Fibroblast of lung (primary cell): ENCODE data around the gene TTC3. TPM values are rescaled to one million over a fixed set of nuclear protein-coding genes. Genes with fewer than 3 reads are reported as not detected.

Source experiments
- DNase-seq, 2 donors: peaks; one replicate each; pipeline versions ENCODE4 v3.0.0 to v3.0.0-alpha.2; 2010; ENCODE audit warnings: low read depth in 2 of 2
- H2AFZ ChIP-seq: 2 replicates; pipeline ENCODE4 v1.5.1; 2012; ENCODE audit warnings: low read length, control low read depth, inconsistent platforms
- H3K27ac ChIP-seq: 2 replicates; pipeline ENCODE4 v1.5.1; 2011; ENCODE audit warnings: low read length, control low read depth; ENCODE audit not compliant: insufficient read depth
- H3K27me3 ChIP-seq: 2 replicates; pipeline ENCODE4 v1.5.1; 2011; ENCODE audit warnings: mild to moderate bottlenecking, low read length; ENCODE audit not compliant: control insufficient read depth, insufficient read depth
- H3K36me3 ChIP-seq: 2 replicates; pipeline ENCODE4 v1.5.1; 2011; ENCODE audit warnings: low read length; ENCODE audit not compliant: control insufficient read depth, insufficient read depth
- H3K4me1 ChIP-seq: 2 replicates; pipeline ENCODE4 v1.5.1; 2011; ENCODE audit warnings: low read length; ENCODE audit not compliant: control insufficient read depth, insufficient read depth; ENCODE audit errors: extremely low read depth
- H3K4me2 ChIP-seq: 2 replicates; pipeline ENCODE4 v1.5.1; 2011; ENCODE audit warnings: low read length, control low read depth; ENCODE audit not compliant: insufficient read depth; ENCODE audit errors: extremely low read depth
- H3K4me3 ChIP-seq, 4 experiments: fragments of 200-600 bp in 1 of 4; sonication (generic) in 1 of 4; replicated peaks in 1 of 4; 2 replicates each; pipeline ENCODE4 v1.5.1; 2011 to 2016; ENCODE audit warnings: low read length in 4 of 4, low read depth in 3 of 4, mild to moderate bottlenecking in 3 of 4, control low read depth in 2 of 4, inconsistent platforms in 1 of 4, mixed read lengths in 1 of 4; ENCODE audit not compliant: insufficient read depth in 1 of 4; ENCODE audit errors: control extremely low read depth in 1 of 4
- H3K79me2 ChIP-seq: 2 replicates; pipeline ENCODE4 v1.5.1; 2012; ENCODE audit warnings: mild to moderate bottlenecking, low read length, inconsistent platforms; ENCODE audit not compliant: control insufficient read depth, insufficient read depth
- H3K9ac ChIP-seq: 2 replicates; pipeline ENCODE4 v1.5.1; 2011; ENCODE audit warnings: mild to moderate bottlenecking, low read length, control low read depth; ENCODE audit not compliant: insufficient read depth
- H3K9me3 ChIP-seq: 2 replicates; pipeline ENCODE4 v1.5.1; 2012; ENCODE audit warnings: low read depth, low read length; ENCODE audit not compliant: control insufficient read depth, insufficient read depth
- H4K20me1 ChIP-seq: 2 replicates; pipeline ENCODE4 v1.5.1; 2011; ENCODE audit warnings: low read length; ENCODE audit not compliant: control insufficient read depth, insufficient read depth; ENCODE audit errors: extremely low read depth
- EZH2 ChIP-seq: IDR thresholded peaks from 2 replicates; pipeline ENCODE4 v1.5.1; 2012; ENCODE audit warnings: low read length, control low read depth, mild to moderate bottlenecking; ENCODE audit errors: missing control alignments
- polyA plus RNA-seq, 2 donors: library from polyadenylated mRNA; depleted of rRNA in 1 of 2; stranded (reverse) in 1 of 2; unstranded in 1 of 2; fragments of >200 nt; gene quantifications; 2 replicates each; pipeline ENCODE4 v1.2.1, GENCODE V29; 2011 to 2012; ENCODE audit warnings: missing spikeins in 1 of 2
- total RNA-seq: library from RNA; depleted of rRNA; stranded (reverse); fragments of >200 nt; gene quantifications from 2 replicates; pipeline ENCODE4 v1.2.1, GENCODE V29; 2014
- TF ChIP-seq, protein P1 (sequence below), 2 donors: IDR thresholded peaks in 1 of 2; conservative IDR thresholded peaks in 1 of 2; 1 replicate in 1 of 2; 2 replicates in 1 of 2; pipeline ENCODE4 v1.5.1; 2011 to 2012; ENCODE audit warnings: low read length in 2 of 2, control low read depth in 1 of 2, inconsistent platforms in 1 of 2, low read depth in 1 of 2, mild to moderate bottlenecking in 1 of 2

Gene TTC3
- total and polyA plus RNA-seq, 2 donors (not counting 1 experiment from before 2014, with no cell fraction given), result 121 to 224 TPM

- Histone ChIP-seq H4K20me1 (no peaks in the 10 kb centered on the region), H3K27me3 (no peaks in the 10 kb centered on the region), H3K4me3 (no peak overlapping the region), H3K27ac (no peak overlapping the region), H3K36me3 (no peaks in the 10 kb centered on the region), H3K9ac (no peak overlapping the region), H2AFZ (no peak overlapping the region), H3K4me1 (no peaks in the 10 kb centered on the region), H3K4me2 (no peak overlapping the region), H3K79me2 (peaks cover 63% of the 10 kb centered on the region), H3K9me3 (no peaks in the 10 kb centered on the region)
- TF ChIP-seq, protein P1, sequence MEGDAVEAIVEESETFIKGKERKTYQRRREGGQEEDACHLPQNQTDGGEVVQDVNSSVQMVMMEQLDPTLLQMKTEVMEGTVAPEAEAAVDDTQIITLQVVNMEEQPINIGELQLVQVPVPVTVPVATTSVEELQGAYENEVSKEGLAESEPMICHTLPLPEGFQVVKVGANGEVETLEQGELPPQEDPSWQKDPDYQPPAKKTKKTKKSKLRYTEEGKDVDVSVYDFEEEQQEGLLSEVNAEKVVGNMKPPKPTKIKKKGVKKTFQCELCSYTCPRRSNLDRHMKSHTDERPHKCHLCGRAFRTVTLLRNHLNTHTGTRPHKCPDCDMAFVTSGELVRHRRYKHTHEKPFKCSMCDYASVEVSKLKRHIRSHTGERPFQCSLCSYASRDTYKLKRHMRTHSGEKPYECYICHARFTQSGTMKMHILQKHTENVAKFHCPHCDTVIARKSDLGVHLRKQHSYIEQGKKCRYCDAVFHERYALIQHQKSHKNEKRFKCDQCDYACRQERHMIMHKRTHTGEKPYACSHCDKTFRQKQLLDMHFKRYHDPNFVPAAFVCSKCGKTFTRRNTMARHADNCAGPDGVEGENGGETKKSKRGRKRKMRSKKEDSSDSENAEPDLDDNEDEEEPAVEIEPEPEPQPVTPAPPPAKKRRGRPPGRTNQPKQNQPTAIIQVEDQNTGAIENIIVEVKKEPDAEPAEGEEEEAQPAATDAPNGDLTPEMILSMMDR (conservative IDR thresholded peaks at IDR 0.05 in 1 of 2, IDR thresholded peaks at IDR 0.05 in 1 of 2; ENCODE audit: low read depth in 1 of 2, low read length in 2 of 2), result no peak
- no peak for TF ChIP-seq EZH2
- DNase-seq, result no peak
These were observed 175.2 kb downstream of the TTC3 start for GRCh38 chr21:37248298-37248697.

GRCh38 chr21:37249112-37249904, 176.3 kb downstream of the TTC3 start:
- Histone ChIP-seq H3K4me2 (no peak overlapping the region), H3K27ac (no peak overlapping the region), H2AFZ (no peak overlapping the region), H3K4me3 (no peak overlapping the region), H3K9me3 (no peaks in the 10 kb centered on the region), H3K9ac (no peak overlapping the region), H3K79me2 (peaks cover 59% of the 10 kb centered on the region), H3K27me3 (no peaks in the 10 kb centered on the region), H4K20me1 (no peaks in the 10 kb centered on the region), H3K4me1 (no peaks in the 10 kb centered on the region), H3K36me3 (no peaks in the 10 kb centered on the region)
- no peak for DNase-seq
- no peak for TF ChIP-seq EZH2
- TF ChIP-seq, protein P1 (conservative IDR thresholded peaks at IDR 0.05 in 1 of 2, IDR thresholded peaks at IDR 0.05 in 1 of 2; ENCODE audit: low read depth in 1 of 2, low read length in 2 of 2), result no peak

- TF ChIP-seq EZH2, result no peak
- TF ChIP-seq, protein P1 (conservative IDR thresholded peaks at IDR 0.05 in 1 of 2, IDR thresholded peaks at IDR 0.05 in 1 of 2; ENCODE audit: low read depth in 1 of 2, low read length in 2 of 2), result no peak
- H4K20me1 ChIP-seq, result no peaks in the 10 kb centered on the region
- DNase-seq, result no peak
- no peak overlapping the region for H3K4me2 ChIP-seq
- H3K4me3 ChIP-seq, result no peak overlapping the region
- H3K4me1 ChIP-seq, result no peaks in the 10 kb centered on the region
- H3K9ac ChIP-seq, result no peak overlapping the region
- H3K36me3 ChIP-seq, result peaks cover 2% of the 10 kb centered on the region
- H3K27me3 ChIP-seq, result no peaks in the 10 kb centered on the region
- no peaks in the 10 kb centered on the region for H3K9me3 ChIP-seq
- no peak overlapping the region for H2AFZ ChIP-seq
- H3K79me2 ChIP-seq, result peaks cover 57% of the 10 kb centered on the region
- no peak overlapping the region for H3K27ac ChIP-seq
These were observed 178.2 kb downstream of the TTC3 start for GRCh38 chr21:37251294-37251634.

Other genes starting within 250 kb of the TTC3 start
- 31.3 and 40.0 TPM in 2 replicates for gene HLCS, start 106.6 kb upstream of the TTC3 start, total RNA-seq
- 17.3 and 23.1 TPM in 2 replicates for gene HLCS, start 106.6 kb upstream of the TTC3 start, polyA plus RNA-seq
- not detected in 2 replicates for gene RIPPLY3, start 66.6 kb upstream of the TTC3 start, total RNA-seq
- 0.03 TPM in 1 of 2 replicates, not detected in the other for gene RIPPLY3, start 66.6 kb upstream of the TTC3 start, polyA plus RNA-seq
- 3.3 and 8.6 TPM in 2 replicates for gene PIGP, start 183 bp upstream of the TTC3 start, total RNA-seq
- gene PIGP, start 183 bp upstream of the TTC3 start, polyA plus RNA-seq, result 19.4 and 25.9 TPM in 2 replicates
- 68.8 and 84.4 TPM in 2 replicates for gene VPS26C, start 194.1 kb downstream of the TTC3 start, total RNA-seq
- 55.9 and 61.4 TPM in 2 replicates for gene VPS26C, start 194.1 kb downstream of the TTC3 start, polyA plus RNA-seq